Measurements from ENCODE around the gene ZIC2.
A peak's percentile ranks its signal among the peaks of the same experiment; 100 is the strongest.

The ZIC2 gene

DNA sequence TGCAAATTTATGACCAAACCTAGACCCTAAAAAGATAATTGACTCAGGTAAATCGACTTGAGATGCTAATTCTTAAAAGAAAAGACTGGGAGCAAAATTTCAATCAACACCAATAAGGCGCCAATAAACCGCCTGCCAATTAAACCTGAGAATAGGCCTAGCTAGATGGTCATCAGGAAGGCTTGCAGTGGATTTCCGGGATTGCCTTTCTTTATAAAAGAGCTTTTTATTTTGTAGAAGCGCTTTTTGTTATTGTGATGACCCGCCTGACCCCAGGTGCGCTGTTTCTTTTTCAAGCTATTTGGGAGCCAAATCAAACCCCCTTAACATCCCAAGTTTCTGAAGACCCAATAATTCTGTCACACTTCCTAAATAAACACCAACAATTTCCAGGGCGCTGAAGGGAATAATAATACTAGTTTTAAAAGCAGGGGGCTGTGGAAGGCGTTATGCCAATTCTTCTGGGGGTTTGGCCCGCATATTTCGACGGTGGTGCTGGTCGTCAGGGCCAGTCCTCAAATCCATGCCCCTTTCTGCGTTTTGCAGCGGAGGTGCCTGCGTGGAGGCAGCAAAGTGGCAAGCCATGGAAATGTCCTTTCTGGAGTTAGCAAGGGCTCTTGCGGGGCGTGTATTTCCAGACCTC is 7.2 kb upstream of the ZIC2 start:
- Histone ChIP-seq H3K27ac (no peak overlapping the region), H3K9ac (ENCODE audit: insufficient read length) (no peak overlapping the region), H3K4me3 (no peak overlapping the region), H3K9me3 (ENCODE audit: low read depth, low read length) (no peaks in the 10 kb centered on the region), H3K36me3 (ENCODE audit: insufficient read depth, low read length) (peaks cover under 1% of the 10 kb centered on the region)
- DNase-seq (ENCODE audit: low read depth, low spot score), result no peak
- TF ChIP-seq POLR2AphosphoS5 (IDR thresholded peaks at IDR 0.05; ENCODE audit: borderline replicate concordance, low read depth, low read length), result no peak
- no peak for TF ChIP-seq FOXP2 (optimal IDR thresholded peaks at IDR 0.05; ENCODE audit: control extremely low read depth, extremely low read length, insufficient read depth)
- TF ChIP-seq EZH2 (IDR thresholded peaks at IDR 0.05), result no peak

DNA sequence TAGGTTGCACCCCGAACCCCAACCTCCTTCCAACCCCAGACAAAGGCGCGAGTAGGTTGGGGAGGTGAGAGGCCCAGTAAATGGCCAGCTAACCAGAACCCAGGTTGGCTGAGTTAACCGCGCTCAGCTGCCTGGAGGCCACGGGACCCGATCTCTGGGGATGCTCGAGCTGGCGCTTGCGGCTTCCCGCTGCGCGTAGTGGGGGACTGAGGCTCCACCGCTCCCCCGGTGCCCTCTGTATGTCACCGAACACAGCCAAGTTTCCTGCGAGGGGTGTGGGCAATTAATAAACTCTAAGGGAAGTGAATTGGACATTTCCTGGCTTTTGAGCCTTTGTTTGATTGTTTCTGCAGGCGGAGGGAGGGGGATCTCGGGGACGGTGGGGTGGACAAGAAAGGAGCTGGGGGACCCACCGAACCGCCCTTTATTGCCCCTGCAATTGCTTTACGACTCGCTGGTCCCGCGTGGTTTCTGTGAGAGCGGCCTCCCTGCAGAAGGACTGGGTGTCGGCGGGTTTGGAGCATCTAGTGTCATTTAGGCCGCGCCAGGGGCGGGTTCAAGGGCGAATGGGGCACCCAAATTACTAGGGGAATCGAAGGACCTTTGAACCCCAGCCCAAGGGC is 6.5 kb upstream of the ZIC2 start:
- Histone ChIP-seq H3K36me3 (ENCODE audit: insufficient read depth, low read length) (no peaks in the 10 kb centered on the region), H3K9ac (ENCODE audit: insufficient read length) (no peak overlapping the region), H3K27ac (no peak overlapping the region)

DNA sequence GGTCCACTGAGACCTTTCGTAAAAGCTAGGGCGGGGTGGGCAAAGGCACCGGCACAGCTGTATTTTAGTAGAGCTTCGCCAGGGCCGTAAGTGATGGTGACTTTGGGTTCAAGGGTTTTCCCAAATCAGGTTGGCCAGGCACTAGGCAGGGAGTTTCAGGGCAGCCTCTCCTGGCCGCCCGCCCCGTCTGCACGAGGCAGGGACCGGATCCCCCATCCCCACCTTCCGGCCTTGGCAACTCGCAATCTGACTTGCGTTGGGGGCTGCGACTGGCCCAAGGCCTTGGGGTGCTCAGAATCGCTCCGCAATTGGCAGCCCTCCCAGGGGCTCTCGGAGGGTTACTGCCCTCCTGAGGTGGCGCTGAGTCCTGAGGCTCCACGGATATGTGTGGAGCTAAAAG is 6.0 kb upstream of the ZIC2 start:
- Histone ChIP-seq H3K9ac (ENCODE audit: insufficient read length) (no peak overlapping the region), H3K9me3 (ENCODE audit: low read depth, low read length) (no peaks in the 10 kb centered on the region), H3K36me3 (ENCODE audit: insufficient read depth, low read length) (no peaks in the 10 kb centered on the region), H3K4me3 (no peak overlapping the region), H3K27ac (no peak overlapping the region; the same call in 1 of the 2 replicates)
- TF ChIP-seq FOXP2 (optimal IDR thresholded peaks at IDR 0.05; ENCODE audit: control extremely low read depth, extremely low read length, insufficient read depth), result no peak
- TF ChIP-seq POLR2AphosphoS5 (IDR thresholded peaks at IDR 0.05; ENCODE audit: borderline replicate concordance, low read depth, low read length), result no peak
- TF ChIP-seq EZH2 (IDR thresholded peaks at IDR 0.05), result no peak
- DNase-seq (ENCODE audit: low read depth, low spot score), result no peak

More for the DNA sequence above, 6.5 kb upstream of the ZIC2 start:
- no peaks in the 10 kb centered on the region for H3K9me3 ChIP-seq (ENCODE audit: low read depth, low read length)
- no peak for TF ChIP-seq POLR2AphosphoS5 (IDR thresholded peaks at IDR 0.05; ENCODE audit: borderline replicate concordance, low read depth, low read length)
- TF ChIP-seq FOXP2 (optimal IDR thresholded peaks at IDR 0.05; ENCODE audit: control extremely low read depth, extremely low read length, insufficient read depth), result no peak
- TF ChIP-seq EZH2 (IDR thresholded peaks at IDR 0.05), result no peak
- H3K4me3 ChIP-seq, result no peak overlapping the region
- DNase-seq (ENCODE audit: low read depth, low spot score), result no peak

DNA sequence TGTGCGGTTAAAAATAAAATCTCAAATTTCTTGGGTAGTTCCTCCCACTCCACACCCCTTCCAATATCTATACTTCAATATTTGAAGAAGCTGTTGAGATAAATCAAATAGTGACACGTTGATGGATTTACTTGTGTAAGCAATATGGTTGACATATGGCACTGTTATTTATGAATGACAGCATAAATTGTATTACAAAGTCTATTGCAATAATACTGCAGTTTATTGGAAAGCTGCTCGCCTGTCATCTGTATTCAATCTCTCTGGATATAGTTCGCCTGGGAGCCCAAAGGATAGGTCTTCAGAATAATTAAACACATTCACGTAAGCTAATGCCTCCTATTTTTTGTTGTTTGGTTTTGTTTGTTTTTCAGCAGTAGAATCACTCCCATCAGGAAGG is 5.0 kb upstream of the ZIC2 start:
- H3K9me3 ChIP-seq (ENCODE audit: low read depth, low read length), result no peaks in the 10 kb centered on the region
- H3K4me3 ChIP-seq, result no peak overlapping the region
- no peak for DNase-seq (ENCODE audit: low read depth, low spot score)
- H3K36me3 ChIP-seq (ENCODE audit: insufficient read depth, low read length), result no peaks in the 10 kb centered on the region
- H3K27ac ChIP-seq, result peak overlapping the region; percentile 25; the same call in 1 of the 2 replicates
- no peak for TF ChIP-seq EZH2 (IDR thresholded peaks at IDR 0.05)
- TF ChIP-seq POLR2AphosphoS5 (IDR thresholded peaks at IDR 0.05; ENCODE audit: borderline replicate concordance, low read depth, low read length), result no peak
- TF ChIP-seq FOXP2 (optimal IDR thresholded peaks at IDR 0.05; ENCODE audit: control extremely low read depth, extremely low read length, insufficient read depth), result no peak
- H3K9ac ChIP-seq (ENCODE audit: insufficient read length), result no peak overlapping the region

DNA sequence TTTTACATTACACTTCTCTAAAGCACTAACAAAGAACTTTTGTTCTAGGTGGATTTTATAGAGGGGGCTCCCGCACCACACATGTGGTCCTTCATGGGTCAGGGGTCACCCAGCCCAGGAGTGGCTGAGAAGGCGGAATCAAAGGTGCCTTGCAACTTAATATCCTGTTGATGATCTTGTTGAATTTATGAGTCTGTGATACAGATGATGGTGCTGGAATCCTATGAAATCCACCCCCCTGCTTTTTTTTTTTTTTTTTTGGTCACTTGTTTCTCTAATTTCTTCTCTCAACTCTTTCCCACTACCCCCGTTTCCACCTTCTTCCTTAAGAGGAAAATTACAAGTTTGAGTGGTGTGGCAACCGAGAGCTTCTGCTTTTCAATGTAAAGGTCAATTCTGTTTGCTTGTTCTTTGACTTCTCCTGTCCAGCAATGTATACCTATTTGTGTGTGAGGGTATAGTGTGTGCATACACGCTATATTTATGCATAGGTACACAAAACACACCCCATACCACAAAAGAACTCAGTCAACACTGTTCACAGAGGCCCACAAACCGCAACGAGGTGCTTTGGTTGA is 4.2 kb upstream of the ZIC2 start:
- no peak overlapping the region for H3K4me3 ChIP-seq

DNA sequence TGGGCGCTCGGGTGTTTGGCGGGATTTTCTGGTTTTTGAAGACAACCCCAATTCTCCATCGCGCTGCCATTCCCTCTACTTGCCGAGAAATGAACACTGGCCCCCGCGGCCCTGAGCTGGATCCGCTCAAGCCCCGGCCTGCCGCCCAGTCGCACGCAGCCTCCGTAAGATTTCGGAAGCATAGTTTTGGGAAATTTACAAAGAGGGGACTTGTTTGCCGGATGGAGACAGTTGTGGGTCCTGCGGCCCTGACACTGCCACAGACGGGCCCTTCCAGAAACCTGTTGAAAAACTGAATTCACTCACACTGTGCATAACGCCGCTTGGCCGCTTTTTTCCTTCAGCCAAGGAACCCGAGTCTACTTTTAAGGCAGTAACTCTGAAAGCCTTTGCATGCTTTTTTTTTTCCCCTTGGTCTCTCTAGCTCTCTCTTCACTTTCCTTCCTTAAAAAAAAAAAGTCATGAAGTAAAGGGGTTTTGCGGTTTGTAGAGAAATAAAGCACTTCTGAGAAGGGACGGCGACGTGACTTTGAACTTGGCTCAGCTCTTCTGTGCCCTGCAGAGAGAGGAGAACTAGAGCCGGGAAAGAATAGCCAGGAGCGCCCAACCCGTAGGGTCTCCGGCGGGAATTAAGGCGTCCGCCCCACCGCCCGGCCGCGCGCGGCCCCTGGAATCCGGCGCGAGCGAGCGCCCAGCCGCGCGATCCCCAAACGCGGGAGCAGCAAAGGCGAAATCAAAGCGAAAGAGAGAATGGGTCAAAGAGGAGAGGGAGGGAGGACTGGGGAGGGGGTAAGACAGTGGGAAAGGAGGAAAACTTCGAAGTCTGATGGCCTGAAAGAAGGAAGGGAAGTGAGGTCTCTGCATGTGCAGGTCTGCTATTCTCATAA is 3.4 kb upstream of the ZIC2 start:
- peak overlapping the region; percentile 90; the same call in 1 of the 2 replicates for H3K4me3 ChIP-seq
- TF ChIP-seq POLR2AphosphoS5 (IDR thresholded peaks at IDR 0.05; ENCODE audit: borderline replicate concordance, low read depth, low read length), result no peak
- no peak for TF ChIP-seq EZH2 (IDR thresholded peaks at IDR 0.05)
- H3K27ac ChIP-seq, result 0 out of 2 replicates have a peak overlapping the region, but pooled peaks have one; percentile 21
- H3K9ac ChIP-seq (ENCODE audit: insufficient read length), result no peak overlapping the region
- peaks cover 8% of the 10 kb centered on the region for H3K36me3 ChIP-seq (ENCODE audit: insufficient read depth, low read length)
- DNase-seq (ENCODE audit: low read depth, low spot score), result no peak
- H3K9me3 ChIP-seq (ENCODE audit: low read depth, low read length), result no peaks in the 10 kb centered on the region

More for the DNA sequence above, 4.2 kb upstream of the ZIC2 start:
- H3K9ac ChIP-seq (ENCODE audit: insufficient read length), result no peak overlapping the region
- H3K9me3 ChIP-seq (ENCODE audit: low read depth, low read length), result no peaks in the 10 kb centered on the region
- TF ChIP-seq FOXP2 (optimal IDR thresholded peaks at IDR 0.05; ENCODE audit: control extremely low read depth, extremely low read length, insufficient read depth) (no peak), EZH2 (IDR thresholded peaks at IDR 0.05) (no peak), POLR2AphosphoS5 (IDR thresholded peaks at IDR 0.05; ENCODE audit: borderline replicate concordance, low read depth, low read length) (no peak)
- H3K27ac ChIP-seq, result peak overlapping the region; percentile 20; the same call in 1 of the 2 replicates
- H3K36me3 ChIP-seq (ENCODE audit: insufficient read depth, low read length), result peaks cover under 1% of the 10 kb centered on the region
- no peak for DNase-seq (ENCODE audit: low read depth, low spot score)

- Histone ChIP-seq H3K27ac (no peak overlapping the region), H3K4me3 (peak overlapping the region; percentile 90), H3K9ac (ENCODE audit: insufficient read length) (no peak overlapping the region), H3K36me3 (ENCODE audit: insufficient read depth, low read length) (peaks cover 16% of the 10 kb centered on the region), H3K9me3 (ENCODE audit: low read depth, low read length) (no peaks in the 10 kb centered on the region)
- TF ChIP-seq EZH2 (IDR thresholded peaks at IDR 0.05), result no peak
- TF ChIP-seq POLR2AphosphoS5 (IDR thresholded peaks at IDR 0.05; ENCODE audit: borderline replicate concordance, low read depth, low read length), result no peak
- TF ChIP-seq FOXP2 (optimal IDR thresholded peaks at IDR 0.05; ENCODE audit: control extremely low read depth, extremely low read length, insufficient read depth), result no peak
- no peak for DNase-seq (ENCODE audit: low read depth, low spot score)
These were observed 2.7 kb upstream of the ZIC2 start for GRCh38 chr13:99978799-99979452.

Measured in SK-N-MC (cell line).